GM21723 (cell line): Measurements from ENCODE around the gene TMOD2.

ENCODE experiments used
- ATAC-seq: cut with Tn5 transposase; IDR thresholded peaks from one replicate; pipeline ENCODE4 v1.9.1; 2021; ENCODE audit warnings: mild to moderate bottlenecking, moderate library complexity; ENCODE audit not compliant: unreplicated experiment

The TMOD2 gene

GRCh38 chr15:51735228-51736010, 16.0 kb upstream of the TMOD2 start:
- no peak for ATAC-seq

DNA sequence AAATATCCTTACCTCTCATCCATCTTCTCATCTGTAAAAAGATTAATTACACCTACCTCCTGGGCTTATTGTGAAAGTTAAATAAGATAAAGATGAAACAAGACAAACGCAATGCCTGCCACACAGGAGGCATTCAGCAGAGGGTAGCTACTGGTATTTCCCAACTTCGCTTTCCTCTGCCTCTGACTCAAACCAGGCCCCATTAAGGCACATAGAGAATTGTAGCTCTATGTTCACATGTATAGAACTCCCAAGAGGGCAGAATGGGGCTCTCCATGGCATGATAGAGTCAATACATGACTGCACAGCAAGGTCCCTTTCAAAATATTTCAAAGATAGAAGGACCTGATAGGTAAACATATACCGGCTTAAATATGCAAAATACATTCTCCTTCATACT, 15.3 kb upstream of the TMOD2 start:
- ATAC-seq: no peak

DNA sequence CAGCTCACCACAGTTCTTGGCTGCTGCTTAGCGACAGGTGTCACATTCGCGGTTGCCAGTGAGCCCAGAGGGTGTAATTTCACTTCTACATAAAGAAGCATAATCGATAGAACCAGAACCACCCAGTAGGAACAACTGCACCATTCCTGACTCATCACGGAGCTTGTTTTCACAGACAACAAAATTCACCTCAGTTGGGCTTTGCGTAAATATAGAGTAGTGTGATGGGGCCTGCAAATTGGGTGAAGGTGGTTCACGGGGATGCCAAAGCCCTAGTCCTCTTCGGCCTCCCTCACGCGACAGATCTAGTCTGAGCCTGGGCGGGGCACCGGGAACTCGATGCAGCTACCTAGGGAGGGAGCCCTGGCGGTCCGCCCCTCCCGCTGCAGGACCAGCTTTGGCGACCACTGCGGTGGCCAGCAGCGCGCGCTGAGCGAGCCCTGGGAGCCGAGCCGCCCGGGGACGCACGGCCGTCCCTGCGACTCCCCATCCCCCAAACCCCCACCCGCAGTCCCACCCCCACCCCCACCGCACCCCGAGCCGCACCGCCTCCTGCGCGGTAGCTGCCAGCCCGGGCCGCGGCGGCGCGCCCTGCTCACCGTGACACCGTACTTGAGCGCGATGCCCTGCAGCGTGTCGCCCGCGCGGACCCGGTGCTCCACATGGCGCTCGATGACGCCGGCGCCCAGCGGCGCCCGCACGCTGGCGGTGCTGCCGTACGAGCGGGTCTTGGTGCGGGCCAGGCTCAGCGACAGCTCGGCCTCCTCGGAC, 14.5 kb upstream of the TMOD2 start:
- peak; percentile 30 for ATAC-seq

DNA sequence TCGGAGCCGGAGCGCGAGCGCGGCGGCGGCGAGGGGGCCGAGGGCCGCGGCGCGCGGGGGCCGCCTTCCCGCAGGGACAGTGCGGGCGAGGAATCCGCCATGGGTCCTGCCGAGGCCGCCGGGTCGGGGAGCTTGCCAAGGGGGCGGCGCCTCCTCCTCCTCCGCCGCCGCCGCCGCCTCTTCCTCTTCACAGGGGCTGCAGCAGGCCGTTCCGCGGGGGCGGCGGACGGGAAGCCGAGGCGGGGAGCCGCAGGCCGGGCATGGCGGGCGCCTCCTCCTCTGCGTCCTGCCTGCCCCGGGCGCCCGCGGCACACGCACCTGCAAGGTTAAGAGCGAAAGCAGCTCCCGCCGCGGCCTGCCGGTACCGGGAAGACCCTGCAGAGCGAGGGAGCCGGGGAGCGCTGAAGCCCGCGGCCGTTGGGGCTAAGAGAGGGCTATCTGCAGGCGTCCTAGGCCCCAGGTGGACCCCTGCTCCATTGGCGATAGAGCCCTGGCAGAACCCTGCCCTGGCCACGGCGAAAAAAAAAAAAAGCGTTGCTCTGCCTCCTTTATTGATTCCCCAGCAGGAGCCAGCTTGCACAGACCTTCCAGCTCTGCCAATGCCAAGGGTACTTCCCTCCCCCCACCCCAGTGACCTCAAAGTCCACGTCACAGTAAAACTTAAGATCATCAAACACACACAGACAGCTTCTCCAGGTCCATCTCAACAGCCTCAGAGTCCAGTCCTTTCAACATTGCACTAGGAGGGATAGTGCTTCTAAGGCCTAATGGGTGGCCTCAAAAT, 13.7 kb upstream of the TMOD2 start, which contains the start of gene LYSMD2:
TSS of gene LYSMD2 (minus strand) at position 134 of the 784 bp plus-strand sequence. CDS start at position 101, 33 bp downstream.
- peak; percentile 43 for ATAC-seq

DNA sequence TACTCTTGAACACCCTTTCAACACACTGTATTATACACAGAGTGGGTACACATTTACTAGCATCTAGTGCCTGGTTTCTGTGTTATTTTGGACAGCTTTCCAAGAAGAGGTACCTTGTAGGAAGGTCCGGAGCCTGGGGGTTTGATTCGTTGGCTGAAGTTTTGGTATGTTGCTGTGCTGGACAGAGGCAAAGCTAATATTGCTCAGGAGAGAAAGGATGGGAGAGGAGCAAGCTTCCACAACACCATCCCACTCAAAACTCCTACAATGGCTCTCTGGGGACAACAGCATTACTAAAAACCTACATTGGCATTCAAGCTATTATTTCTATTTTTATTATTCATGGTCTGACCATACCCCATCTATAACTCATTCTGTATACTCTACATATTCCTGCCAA, 12.8 kb upstream of the TMOD2 start:
- no peak for ATAC-seq

DNA sequence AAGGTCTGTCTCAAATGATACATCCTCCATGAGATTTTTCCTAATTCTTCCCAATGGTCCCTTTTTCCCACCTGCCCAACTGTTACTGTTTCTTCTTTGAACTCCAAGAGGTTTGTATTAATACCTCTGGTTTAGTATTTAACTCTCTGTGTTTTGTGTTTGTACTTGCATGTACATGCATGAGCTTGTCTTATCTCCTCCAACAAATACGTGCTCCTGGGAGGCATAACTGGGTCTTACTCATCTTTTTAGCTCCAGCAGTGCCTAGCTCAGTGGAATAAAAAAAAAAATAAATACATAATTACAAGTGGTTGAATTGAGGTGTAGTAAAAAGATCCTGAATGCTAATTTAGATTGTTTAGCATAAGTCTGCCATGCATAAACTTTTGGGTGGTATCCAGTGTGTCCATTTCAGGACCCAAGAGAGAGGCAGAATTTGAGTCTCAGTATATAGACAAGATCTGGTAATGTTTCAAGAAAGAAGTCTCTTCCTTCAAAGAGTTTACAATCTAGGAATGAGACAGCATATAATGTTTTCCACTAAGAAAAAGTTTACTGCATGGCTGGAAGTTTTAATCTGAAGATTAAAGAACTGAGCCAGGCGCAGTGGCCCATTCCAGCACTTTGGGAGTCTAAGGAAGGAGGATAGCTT, 12.2 kb upstream of the TMOD2 start:
- no peak for ATAC-seq

DNA sequence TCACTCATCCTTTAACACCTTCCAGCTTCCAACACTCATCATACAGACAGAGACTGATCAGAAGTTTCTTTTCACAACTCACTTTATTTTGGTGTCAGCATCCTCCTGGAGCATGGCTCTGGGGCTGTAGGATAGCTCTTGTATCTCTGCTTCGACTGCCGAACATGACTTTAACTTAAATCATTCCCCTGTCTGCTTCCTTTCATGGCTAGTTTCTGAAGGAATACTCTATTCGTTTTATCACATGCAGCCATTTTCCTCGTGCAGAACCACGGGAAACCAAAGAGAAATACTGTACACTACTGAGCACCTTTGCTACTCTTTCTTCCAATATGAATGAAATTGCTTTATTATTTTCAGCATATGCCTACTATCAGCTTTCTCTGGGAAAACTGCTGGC, 2.1 kb upstream of the TMOD2 start:
- ATAC-seq: no peak

DNA sequence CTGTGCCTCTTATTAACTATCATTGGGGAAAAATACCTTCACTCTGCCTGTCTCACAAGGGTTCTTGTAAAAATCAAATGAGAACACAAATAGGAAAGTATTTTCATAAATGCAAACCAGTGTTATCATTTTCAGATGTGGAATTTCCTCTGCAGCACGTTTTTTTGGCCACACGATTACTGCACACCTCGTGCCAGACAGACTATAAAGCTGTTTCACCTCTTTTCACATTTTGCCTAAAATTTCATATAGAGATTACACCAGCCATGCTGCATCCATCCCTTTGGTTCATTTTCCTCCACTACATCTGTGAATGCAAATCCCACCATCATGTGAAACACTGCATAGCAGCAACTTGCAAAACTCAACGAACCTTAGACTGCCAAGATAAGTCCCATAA, 1.2 kb upstream of the TMOD2 start:
- no peak for ATAC-seq

DNA sequence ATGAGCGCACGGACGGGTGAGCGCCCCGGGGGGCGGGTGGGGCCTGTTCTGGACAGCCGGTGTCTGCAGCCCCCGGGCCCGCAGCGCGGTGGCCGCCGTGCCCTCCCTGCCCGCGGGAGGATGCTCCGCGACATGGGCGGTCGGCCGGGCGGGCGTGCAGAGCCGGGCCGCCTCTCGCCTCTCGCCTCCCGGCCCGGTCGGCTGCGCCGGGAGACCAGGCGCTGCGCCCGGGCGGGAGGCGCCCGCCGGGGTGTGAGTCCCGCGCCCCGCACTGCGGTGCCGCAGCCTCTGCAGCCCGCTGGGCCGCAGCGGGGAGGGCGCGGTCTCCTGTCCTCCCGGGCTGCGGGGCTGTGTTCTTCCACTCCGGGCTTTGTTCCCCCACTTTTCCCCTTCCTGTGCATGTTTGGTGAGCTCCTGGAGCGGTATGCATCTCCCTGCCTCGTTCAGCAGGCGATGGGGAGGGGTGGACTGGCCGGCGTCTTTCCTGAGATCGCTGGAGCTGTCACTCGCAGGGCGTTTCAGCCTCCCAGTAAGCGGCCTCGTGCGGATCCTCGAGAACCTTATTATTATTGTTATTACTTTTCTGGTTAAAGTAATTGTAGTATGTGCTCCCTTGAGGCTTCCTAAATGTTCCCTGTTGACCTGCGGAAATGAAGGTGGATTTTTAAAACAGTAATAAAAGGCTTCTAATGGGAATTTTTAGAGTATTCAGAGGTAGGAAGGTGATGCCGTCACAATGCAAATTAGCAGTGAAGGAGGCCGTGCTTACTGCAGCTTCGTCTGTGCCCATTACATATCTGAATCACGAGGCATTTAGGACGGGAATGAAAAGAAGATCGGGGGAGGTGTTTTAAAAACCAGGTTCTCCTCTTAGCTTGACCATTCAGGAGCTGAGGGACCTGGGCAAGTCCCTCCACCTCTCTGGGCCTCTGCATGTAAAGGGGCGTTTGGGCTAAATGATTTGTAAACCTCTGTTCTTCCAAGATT, 593 bp downstream of the TMOD2 start:
- ATAC-seq: peak; percentile 47

- no peak for ATAC-seq
Observed at GRCh38 chr15:51752888-51753287, 1.5 kb downstream of the TMOD2 start.

DNA sequence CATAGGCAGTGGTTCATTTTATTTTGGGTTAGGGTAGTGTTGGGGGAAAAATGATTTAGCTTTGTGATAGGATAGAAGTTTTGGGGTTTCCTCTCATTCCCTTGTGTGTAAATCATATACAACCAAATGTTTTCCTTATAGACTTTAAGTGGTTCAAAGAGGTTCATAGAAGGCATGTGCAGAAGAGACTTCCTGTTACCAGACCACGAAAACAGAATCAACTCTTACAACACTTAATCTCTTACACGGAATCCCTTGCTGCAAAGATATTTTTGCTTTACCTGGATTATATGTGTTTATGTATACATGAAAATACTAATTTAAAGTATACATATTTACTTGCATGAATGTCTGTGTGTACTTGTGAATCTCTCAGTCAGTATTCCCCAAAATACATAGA, 2.9 kb downstream of the TMOD2 start:
- no peak for ATAC-seq

GRCh38 chr15:51755790-51756189, 4.4 kb downstream of the TMOD2 start:
- ATAC-seq: no peak

DNA sequence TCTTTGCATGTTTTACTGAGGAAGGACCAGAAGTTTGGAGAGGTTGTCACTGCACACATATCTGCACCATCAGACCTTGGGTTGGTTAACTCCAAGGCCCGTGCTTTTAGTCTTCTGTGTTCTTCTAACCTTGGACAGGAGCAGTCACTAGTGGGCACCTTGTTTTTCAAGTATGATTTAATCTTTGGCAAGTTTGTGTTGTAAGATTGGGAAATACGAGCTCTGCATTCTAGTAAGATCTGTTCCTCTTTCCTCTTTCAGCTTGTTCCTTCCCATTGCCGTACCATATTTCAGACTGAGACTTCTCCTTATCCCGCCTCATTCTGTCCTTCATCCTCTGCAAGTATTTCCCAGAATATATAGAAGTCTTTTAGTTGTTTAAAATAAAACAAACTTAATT, 5.1 kb downstream of the TMOD2 start:
- no peak for ATAC-seq

GRCh38 chr15:51757450-51757849, 6.1 kb downstream of the TMOD2 start:
- ATAC-seq: no peak

GRCh38 chr15:51758645-51759044, 7.2 kb downstream of the TMOD2 start:
- ATAC-seq: no peak

- no peak for ATAC-seq
Observed at GRCh38 chr15:51759557-51760070, 8.2 kb downstream of the TMOD2 start.

- no peak for ATAC-seq
Observed at GRCh38 chr15:51760805-51761204, 9.4 kb downstream of the TMOD2 start.

- no peak for ATAC-seq
Observed at GRCh38 chr15:51765751-51766150, 14.4 kb downstream of the TMOD2 start.

GRCh38 chr15:51766341-51766740, 14.9 kb downstream of the TMOD2 start:
- no peak for ATAC-seq

- no peak for ATAC-seq
Observed at GRCh38 chr15:51768018-51768417, 16.6 kb downstream of the TMOD2 start.
